ENCODE data around the gene IKZF3. TPM values are rescaled to one million over a fixed set of nuclear protein-coding genes. Genes with fewer than 3 reads are reported as not detected.

IKZF3 gene
- total RNA-seq, 1 experiment from 2014 or later, result not detected

- H3K27me3 ChIP-seq (replicated peaks), result peaks cover 24% of the 10 kb centered on the region
- no peak for DNase-seq (ENCODE audit: low read depth in 1 of 2, low spot score in 2 of 2)
- H3K4me1 ChIP-seq (replicated peaks), result no peaks in the 10 kb centered on the region
- no peaks in the 10 kb centered on the region for H3K9me3 ChIP-seq (replicated peaks)
- no peak overlapping the region for H3K4me3 ChIP-seq
- no peak overlapping the region for H3K27ac ChIP-seq
- H3K36me3 ChIP-seq, result no peaks in the 10 kb centered on the region
These were observed 18.9 kb downstream of the IKZF3 start for GRCh38 chr17:39845052-39845846.

GRCh38 chr17:39841134-39841683 lies 22.9 kb downstream of the IKZF3 start:
- Histone ChIP-seq H3K4me1 (replicated peaks) (no peaks in the 10 kb centered on the region), H3K27ac (no peak overlapping the region), H3K9me3 (replicated peaks) (no peaks in the 10 kb centered on the region), H3K4me3 (no peak overlapping the region), H3K27me3 (replicated peaks) (peaks cover 13% of the 10 kb centered on the region; the same call in 1 of the 2 replicates), H3K36me3 (no peaks in the 10 kb centered on the region)
- DNase-seq (ENCODE audit: low read depth in 1 of 2, low spot score in 2 of 2), result no peak

- no peak overlapping the region for H3K4me3 ChIP-seq
- peaks cover 4% of the 10 kb centered on the region; the same call in 1 of the 2 replicates for H3K27me3 ChIP-seq (replicated peaks)
- no peak overlapping the region for H3K27ac ChIP-seq
- H3K36me3 ChIP-seq, result no peaks in the 10 kb centered on the region
- H3K4me1 ChIP-seq (replicated peaks), result no peaks in the 10 kb centered on the region
- H3K9me3 ChIP-seq (replicated peaks), result 0 out of 2 replicates have a peak, but pooled peaks cover 2% of the 10 kb centered on the region
- DNase-seq (ENCODE audit: low read depth in 1 of 2, low spot score in 2 of 2), result no peak
These were observed 25.3 kb downstream of the IKZF3 start for GRCh38 chr17:39838784-39839183.

GRCh38 chr17:39838057-39838456 lies 26.1 kb downstream of the IKZF3 start:
- Histone ChIP-seq H3K36me3 (no peaks in the 10 kb centered on the region), H3K27me3 (replicated peaks) (peaks cover 4% of the 10 kb centered on the region), H3K4me1 (replicated peaks) (no peaks in the 10 kb centered on the region), H3K27ac (no peak overlapping the region), H3K9me3 (replicated peaks) (peaks cover 2% of the 10 kb centered on the region; the same call in 1 of the 2 replicates), H3K4me3 (no peak overlapping the region)
- DNase-seq (ENCODE audit: low read depth in 1 of 2, low spot score in 2 of 2), result no peak

GRCh38 chr17:39836117-39836516 lies 28.0 kb downstream of the IKZF3 start:
- DNase-seq (ENCODE audit: low read depth in 1 of 2, low spot score in 2 of 2), result no peak
- no peaks in the 10 kb centered on the region for H3K36me3 ChIP-seq
- peaks cover 7% of the 10 kb centered on the region; the same call in 1 of the 2 replicates for H3K27me3 ChIP-seq (replicated peaks)
- peaks cover 2% of the 10 kb centered on the region; the same call in 1 of the 2 replicates for H3K9me3 ChIP-seq (replicated peaks)
- H3K4me3 ChIP-seq, result no peak overlapping the region
- no peaks in the 10 kb centered on the region for H3K4me1 ChIP-seq (replicated peaks)
- H3K27ac ChIP-seq, result no peak overlapping the region

GRCh38 chr17:39835038-39835786 lies 28.9 kb downstream of the IKZF3 start:
- no peak overlapping the region for H3K4me3 ChIP-seq
- no peak overlapping the region for H3K27ac ChIP-seq
- peaks cover 7% of the 10 kb centered on the region; the same call in 1 of the 2 replicates for H3K27me3 ChIP-seq (replicated peaks)
- no peaks in the 10 kb centered on the region for H3K4me1 ChIP-seq (replicated peaks)
- DNase-seq (ENCODE audit: low read depth in 1 of 2, low spot score in 2 of 2), result no peak
- H3K9me3 ChIP-seq (replicated peaks), result peaks cover 2% of the 10 kb centered on the region; the same call in 1 of the 2 replicates
- no peaks in the 10 kb centered on the region for H3K36me3 ChIP-seq

GRCh38 chr17:39834017-39834416 lies 30.1 kb downstream of the IKZF3 start:
- H3K36me3 ChIP-seq, result no peaks in the 10 kb centered on the region
- H3K27ac ChIP-seq, result no peak overlapping the region
- DNase-seq (ENCODE audit: low read depth in 1 of 2, low spot score in 2 of 2), result no peak
- H3K27me3 ChIP-seq (replicated peaks), result peaks cover 9% of the 10 kb centered on the region
- H3K4me3 ChIP-seq, result no peak overlapping the region
- H3K4me1 ChIP-seq (replicated peaks), result no peaks in the 10 kb centered on the region
- peaks cover 2% of the 10 kb centered on the region; the same call in 1 of the 2 replicates for H3K9me3 ChIP-seq (replicated peaks)

- Histone ChIP-seq H3K9me3 (replicated peaks) (peaks cover 2% of the 10 kb centered on the region; the same call in 1 of the 2 replicates), H3K4me3 (no peak overlapping the region), H3K4me1 (replicated peaks) (no peaks in the 10 kb centered on the region), H3K36me3 (no peaks in the 10 kb centered on the region), H3K27ac (no peak overlapping the region), H3K27me3 (replicated peaks) (peaks cover 11% of the 10 kb centered on the region)
- DNase-seq (ENCODE audit: low read depth in 1 of 2, low spot score in 2 of 2), result no peak
These were observed 32.5 kb downstream of the IKZF3 start for GRCh38 chr17:39831588-39831987.

- Histone ChIP-seq H3K4me3 (no peak overlapping the region), H3K27me3 (replicated peaks) (peaks cover 11% of the 10 kb centered on the region), H3K4me1 (replicated peaks) (no peaks in the 10 kb centered on the region), H3K9me3 (replicated peaks) (peaks cover 4% of the 10 kb centered on the region), H3K27ac (no peak overlapping the region), H3K36me3 (no peaks in the 10 kb centered on the region)
- DNase-seq (ENCODE audit: low read depth in 1 of 2, low spot score in 2 of 2), result no peak
These were observed 35.7 kb downstream of the IKZF3 start for GRCh38 chr17:39828443-39828842.

- H3K36me3 ChIP-seq, result no peaks in the 10 kb centered on the region
- H3K27ac ChIP-seq, result no peak overlapping the region
These were observed 37.8 kb downstream of the IKZF3 start for GRCh38 chr17:39826334-39826733.

GRCh38 chr17:39823407-39824054 lies 40.6 kb downstream of the IKZF3 start:
- H3K9me3 ChIP-seq (replicated peaks), result peaks cover 8% of the 10 kb centered on the region
- no peaks in the 10 kb centered on the region for H3K27me3 ChIP-seq (replicated peaks)
- H3K27ac ChIP-seq, result no peak overlapping the region
- no peak for DNase-seq (ENCODE audit: low read depth in 1 of 2, low spot score in 2 of 2)
- no peaks in the 10 kb centered on the region for H3K4me1 ChIP-seq (replicated peaks)
- H3K4me3 ChIP-seq, result no peak overlapping the region
- no peaks in the 10 kb centered on the region for H3K36me3 ChIP-seq

More at GRCh38 chr17:39826334-39826733, 37.8 kb downstream of the IKZF3 start:
- peaks cover 8% of the 10 kb centered on the region for H3K9me3 ChIP-seq (replicated peaks)
- DNase-seq (ENCODE audit: low read depth in 1 of 2, low spot score in 2 of 2), result no peak
- no peaks in the 10 kb centered on the region for H3K4me1 ChIP-seq (replicated peaks)
- no peak overlapping the region for H3K4me3 ChIP-seq
- peaks cover 4% of the 10 kb centered on the region; the same call in 1 of the 2 replicates for H3K27me3 ChIP-seq (replicated peaks)

GRCh38 chr17:39822051-39822451 lies 42.1 kb downstream of the IKZF3 start:
- H3K27me3 ChIP-seq (replicated peaks), result no peaks in the 10 kb centered on the region
- peaks cover 8% of the 10 kb centered on the region for H3K9me3 ChIP-seq (replicated peaks)
- no peak for DNase-seq (ENCODE audit: low read depth in 1 of 2, low spot score in 2 of 2)
- no peaks in the 10 kb centered on the region for H3K36me3 ChIP-seq
- H3K4me3 ChIP-seq, result no peak overlapping the region
- H3K27ac ChIP-seq, result no peak overlapping the region
- no peaks in the 10 kb centered on the region for H3K4me1 ChIP-seq (replicated peaks)

GRCh38 chr17:39820987-39821386 lies 43.1 kb downstream of the IKZF3 start:
- no peak for DNase-seq (ENCODE audit: low read depth in 1 of 2, low spot score in 2 of 2)
- H3K27ac ChIP-seq, result no peak overlapping the region
- H3K4me1 ChIP-seq (replicated peaks), result no peaks in the 10 kb centered on the region
- H3K4me3 ChIP-seq, result no peak overlapping the region
- peaks cover 8% of the 10 kb centered on the region for H3K9me3 ChIP-seq (replicated peaks)
- no peaks in the 10 kb centered on the region for H3K27me3 ChIP-seq (replicated peaks)
- H3K36me3 ChIP-seq, result no peaks in the 10 kb centered on the region
